Cardiac septum (tissue), 1 donor: Measurements from ENCODE around the gene OSM. TPM values are rescaled to one million over a fixed set of nuclear protein-coding genes. Genes with fewer than 3 reads are reported as not detected.
A peak's percentile ranks its signal among the peaks of the same experiment; 100 is the strongest.

Experiments
- DNase-seq: peaks from one replicate; pipeline ENCODE4 v3.0.0-alpha.2; 2020; ENCODE audit warnings: low spot score
- intact Hi-C: fragments of 100-400 bp; cut with DNase I; formaldehyde crosslinking; loops from one replicate; pipeline ENCODE4 v1.14.0; 2022
- long read RNA-seq: library from polyadenylated mRNA; unstranded; transcript quantifications from one replicate; pipeline ENCODE4 v2.0.0, GENCODE V29; 2021
- total RNA-seq: library from RNA; stranded (reverse); fragmentation: NEBNext Ultra II Directional; extraction: Animal tissue kit (Norgen Biotek cat#: 25700); gene quantifications from one replicate; pipeline ENCODE4 v1.2.1, GENCODE V29; 2021
- donor health status: DM: no; HTN: no; CAD: no.

The OSM gene
- 0.32 TPM for total RNA-seq
- long read RNA-seq, result 0 reads

GRCh38 chr22:30266445-30267381 lies at the start of gene OSM:
OSM (minus strand) TSS chr22:30266851; CDS start chr22:30266799, 52 bp downstream.
- peak; percentile 93 for DNase-seq
- intact Hi-C loops, result no loop called here

- no peak for DNase-seq
- intact Hi-C loops, result no loop called here
These were observed 49.4 kb upstream of the OSM start for GRCh38 chr22:30315962-30316576.

- intact Hi-C loops, result no loop called here
- no peak for DNase-seq
These were observed 48.3 kb upstream of the OSM start for GRCh38 chr22:30314915-30315314.

- DNase-seq, result no peak
- intact Hi-C loops, result no loop called here
These were observed 47.1 kb upstream of the OSM start for GRCh38 chr22:30313527-30314363.

GRCh38 chr22:30312053-30312452 lies 45.4 kb upstream of the OSM start:
- no peak for DNase-seq
- intact Hi-C loops, result no loop called here

GRCh38 chr22:30310881-30311771 lies 44.5 kb upstream of the OSM start:
- peak; percentile 87 for DNase-seq
- intact Hi-C loops, result no loop called here

- intact Hi-C loops, result no loop called here
- no peak for DNase-seq
These were observed 43.5 kb upstream of the OSM start for GRCh38 chr22:30309951-30310741.

GRCh38 chr22:30308518-30309230 lies 42.0 kb upstream of the OSM start:
- intact Hi-C loops, result no loop called here
- DNase-seq, result no peak

- DNase-seq, result no peak
- intact Hi-C loops, result no loop called here
These were observed 41.4 kb upstream of the OSM start for GRCh38 chr22:30308093-30308492.

- no peak for DNase-seq
- intact Hi-C loops, result no loop called here
These were observed 40.5 kb upstream of the OSM start for GRCh38 chr22:30307041-30307574.

GRCh38 chr22:30306627-30307011 lies 40.0 kb upstream of the OSM start:
- intact Hi-C loops, result no loop called here
- no peak for DNase-seq

- intact Hi-C loops, result loop anchor here (2.0 kb wide), 1 partner anchor 15 kb away; no protein-coding TSS in a partner anchor
- no peak for DNase-seq
These were observed 39.4 kb upstream of the OSM start for GRCh38 chr22:30305906-30306626.

- DNase-seq, result peak; percentile 84
- intact Hi-C loops, result loop anchor here (2.0 kb wide), 1 partner anchor 15 kb away; no protein-coding TSS in a partner anchor
These were observed 38.9 kb upstream of the OSM start for GRCh38 chr22:30305519-30305905.

- intact Hi-C loops, result loop anchor here (2.0 kb wide), 1 partner anchor 14 kb away; no protein-coding TSS in a partner anchor
- DNase-seq, result no peak
These were observed 38.0 kb upstream of the OSM start for GRCh38 chr22:30304495-30305244.

- intact Hi-C loops, result no loop called here
- DNase-seq, result no peak
These were observed 36.1 kb upstream of the OSM start for GRCh38 chr22:30302810-30303138.
